ACHN (cell line): ENCODE data around the gene TMEM161A.
"Not testable (repeated sequence)": the region's sequence is repeated elsewhere in the genome, so short reads cannot be mapped to it uniquely, and the experiment has no call there.

ENCODE experiments used
- DNase-seq: peaks from one replicate; pipeline ENCODE4 v3.0.0-alpha.2; 2015
- in situ Hi-C: cut with HindIII; loops from 2 replicates; pipeline ENCODE4 v1.10.0; 2017; ENCODE audit warnings: low sequenced_read_pairs, low pct_ligation_motif_present, low pct_unique_long_range_greater_than_20kb

Gene TMEM161A

GRCh38 chr19:19106056-19106551 lies 32.2 kb downstream of the TMEM161A start:
- no peak for DNase-seq
- in situ Hi-C loops = no loop called here

GRCh38 chr19:19105365-19106055 lies 32.8 kb downstream of the TMEM161A start:
- in situ Hi-C loops = no loop called here
- no peak for DNase-seq

GRCh38 chr19:19103167-19103566 lies 35.1 kb downstream of the TMEM161A start:
- DNase-seq = no peak
- in situ Hi-C loops = no loop called here

- in situ Hi-C loops, DNase-seq: not testable (repeated sequence)
These were observed 35.7 kb downstream of the TMEM161A start for GRCh38 chr19:19102566-19102965.

GRCh38 chr19:19101540-19101939 lies 36.7 kb downstream of the TMEM161A start:
- in situ Hi-C loops = no loop called here
- DNase-seq = no peak

GRCh38 chr19:19098703-19099632 lies 39.3 kb downstream of the TMEM161A start:
- no peak for DNase-seq
- in situ Hi-C loops = no loop called here

GRCh38 chr19:19098084-19098702 lies 40.1 kb downstream of the TMEM161A start:
- in situ Hi-C loops = no loop called here
- DNase-seq = no peak

GRCh38 chr19:19096641-19097627 lies 41.3 kb downstream of the TMEM161A start:
- DNase-seq = no peak
- in situ Hi-C loops = no loop called here

- in situ Hi-C loops = no loop called here
- no peak for DNase-seq
These were observed 42.6 kb downstream of the TMEM161A start for GRCh38 chr19:19095691-19096090.

- in situ Hi-C loops = no loop called here
- DNase-seq = no peak
These were observed 43.8 kb downstream of the TMEM161A start for GRCh38 chr19:19094513-19094912.

- in situ Hi-C loops = no loop called here
- DNase-seq = no peak
These were observed 50.6 kb downstream of the TMEM161A start for GRCh38 chr19:19087676-19088075.

- DNase-seq = no peak
- in situ Hi-C loops = no loop called here
These were observed 54.7 kb downstream of the TMEM161A start for GRCh38 chr19:19083413-19084178.

- no peak for DNase-seq
- in situ Hi-C loops = no loop called here
These were observed 56.6 kb downstream of the TMEM161A start for GRCh38 chr19:19081642-19082151.

- in situ Hi-C loops = no loop called here
These were observed 58.7 kb downstream of the TMEM161A start for GRCh38 chr19:19079571-19079970.

GRCh38 chr19:19078801-19079200 lies 59.5 kb downstream of the TMEM161A start:
- DNase-seq = no peak
- in situ Hi-C loops = no loop called here

More at GRCh38 chr19:19079571-19079970, 58.7 kb downstream of the TMEM161A start:
- no peak for DNase-seq

- in situ Hi-C loops = no loop called here
- DNase-seq = no peak
These were observed 61.2 kb downstream of the TMEM161A start for GRCh38 chr19:19077103-19077502.

- DNase-seq = no peak
- in situ Hi-C loops = no loop called here
These were observed 61.8 kb downstream of the TMEM161A start for GRCh38 chr19:19076476-19076875.
